ENCODE measurements around the gene CANX.
"Not testable (repeated sequence)": the region's sequence is repeated elsewhere in the genome, so short reads cannot be mapped to it uniquely, and the experiment has no call there.

GRCh38 chr5:179689212-179689611, 9.6 kb upstream of the CANX start:
- not testable (repeated sequence) for TF ChIP-seq CTCF (IDR thresholded peaks at IDR 0.05; ENCODE audit: low read length); EZH2 (IDR thresholded peaks at IDR 0.05; ENCODE audit: borderline replicate concordance, low read length)

Measured in OCI-LY1 (cell line).